H1 (cell line): ENCODE measurements around the gene DNAI1. TPM values are rescaled to one million over a fixed set of nuclear protein-coding genes. Genes with fewer than 3 reads are reported as not detected.
A peak's percentile ranks its signal among the peaks of the same experiment; 100 is the strongest.

Experiments
- CTCF ChIA-PET: fragments of 300-600 bp; sonication (Branson Sonifier 250); formaldehyde crosslinking; loops from one replicate; lab custom pipeline; 2021; ENCODE audit not compliant: partially characterized antibody; lab: Charles Lee
- POLR2A ChIA-PET: fragments of 300-600 bp; sonication (Branson Sonifier 250); formaldehyde crosslinking; loops from one replicate; lab custom pipeline; 2021; ENCODE audit warnings: inconsistent platforms; ENCODE audit not compliant: partially characterized antibody; lab: Charles Lee
- DNase-seq, 2 experiments: peaks; one replicate each; pipeline versions ENCODE4 v3.0.0 to v3.0.0-alpha.2; 2010 to 2022; ENCODE audit warnings: low spot score in 2 of 2, low read depth in 1 of 2, mixed read lengths in 1 of 2
- FAIRE-seq: peaks from 2 replicates; lab custom pipeline; 2011; peaks lifted over from hg19 to GRCh38; lab: Jason Lieb, UNC
- H2AFZ ChIP-seq: 2 replicates; pipeline ENCODE4 v1.8.1; 2012; ENCODE audit warnings: low read length, inconsistent platforms
- H2AK5ac ChIP-seq: 2 replicates; pipeline ENCODE4 v1.6.1; 2013; ENCODE audit warnings: low read depth, low read length
- H2BK120ac ChIP-seq: replicated peaks from 2 replicates; pipeline ENCODE3; 2013; ENCODE audit warnings: low read depth, low read length, inconsistent platforms
- H2BK12ac ChIP-seq: 2 replicates; pipeline ENCODE4 v1.6.1; 2013; ENCODE audit warnings: low read depth, low read length
- H2BK15ac ChIP-seq: 2 replicates; pipeline ENCODE4 v1.6.1; 2013; ENCODE audit warnings: low read length
- H2BK20ac ChIP-seq: 2 replicates; pipeline ENCODE4 v1.6.1; 2013; ENCODE audit warnings: low read length
- H2BK5ac ChIP-seq: 2 replicates; pipeline ENCODE4 v1.6.1; 2013; ENCODE audit warnings: low read depth, low read length
- H3K14ac ChIP-seq: 2 replicates; pipeline ENCODE4 v1.6.1; 2013; ENCODE audit warnings: inconsistent platforms; ENCODE audit not compliant: insufficient read length
- H3K18ac ChIP-seq: 2 replicates; pipeline ENCODE4 v1.6.1; 2013; ENCODE audit warnings: low read length; ENCODE audit errors: extremely low read depth
- H3K23ac ChIP-seq: 2 replicates; pipeline ENCODE4 v1.6.1; 2013; ENCODE audit warnings: inconsistent platforms; ENCODE audit not compliant: insufficient read length
- H3K23me2 ChIP-seq: 2 replicates; pipeline ENCODE4 v1.6.1; 2013; ENCODE audit warnings: low read depth, low read length
- H3K27ac ChIP-seq: 2 replicates; pipeline ENCODE4 v1.6.1; 2011; ENCODE audit warnings: low read depth, low read length, inconsistent platforms
- H3K27me3 ChIP-seq, 4 experiments: replicated peaks in 1 of 4; 1 replicate in 1 of 4; 2 replicates in 3 of 4; pipeline versions ENCODE4 v1.6.1 to v1.8.1; 2011 to 2013; ENCODE audit warnings: low read length in 3 of 4, mild to moderate bottlenecking in 3 of 4, inconsistent platforms in 2 of 4, mixed read lengths in 2 of 4, moderate library complexity in 1 of 4; ENCODE audit not compliant: control insufficient read depth in 3 of 4, insufficient read depth in 3 of 4; ENCODE audit errors: extremely low read depth in 1 of 4
- H3K36me3 ChIP-seq, 4 experiments: 2 replicates each; pipeline versions ENCODE4 v1.6.1 to v1.8.1; 2011 to 2013; ENCODE audit warnings: mild to moderate bottlenecking in 4 of 4, low read length in 3 of 4, moderate library complexity in 2 of 4, control low read depth in 1 of 4, inconsistent platforms in 1 of 4; ENCODE audit not compliant: insufficient read depth in 4 of 4, control insufficient read depth in 2 of 4
- H3K4ac ChIP-seq: replicated peaks from 2 replicates; pipeline ENCODE3; 2013; ENCODE audit warnings: low read length, low read depth, mixed read lengths, inconsistent platforms; ENCODE audit not compliant: insufficient read length
- H3K4me1 ChIP-seq, 4 experiments: replicated peaks in 1 of 4; 1 replicate in 1 of 4; 2 replicates in 3 of 4; pipeline versions ENCODE4 v1.6.1 to v1.8.1; 2011 to 2013; ENCODE audit warnings: low read length in 3 of 4, inconsistent platforms in 2 of 4, mixed read lengths in 1 of 4; ENCODE audit not compliant: insufficient read depth in 4 of 4, control insufficient read depth in 3 of 4
- H3K4me2 ChIP-seq, 2 experiments: 2 replicates each; pipeline versions ENCODE4 v1.6.1 to v1.8.1; 2011 to 2013; ENCODE audit warnings: low read depth in 2 of 2, low read length in 2 of 2, control low read depth in 1 of 2, inconsistent platforms in 1 of 2, mild to moderate bottlenecking in 1 of 2; ENCODE audit not compliant: insufficient read depth in 1 of 2
- H3K4me3 ChIP-seq, 4 experiments: fragments of 200-600, 300-600 bp in 1 of 4; sonication (generic), shearing (Covaris generic), sonication (Bioruptor Twin) in 1 of 4; 2 replicates each; pipeline versions ENCODE4 v1.5.1 to v1.8.1; 2011 to 2016; ENCODE audit warnings: low read length in 4 of 4, low read depth in 3 of 4, control low read depth in 2 of 4, inconsistent platforms in 2 of 4, mild to moderate bottlenecking in 2 of 4, mixed read lengths in 1 of 4, moderate library complexity in 1 of 4; ENCODE audit not compliant: insufficient read depth in 2 of 4; ENCODE audit errors: extremely low read depth in 1 of 4
- H3K56ac ChIP-seq: replicated peaks from 2 replicates; pipeline ENCODE3; 2013; ENCODE audit warnings: low read depth, mild to moderate bottlenecking, mixed read lengths, low read length, inconsistent platforms; ENCODE audit not compliant: insufficient read length
- H3K79me1 ChIP-seq: 2 replicates; pipeline ENCODE4 v1.6.1; 2013; ENCODE audit warnings: low read depth, low read length, control low read depth
- H3K79me2 ChIP-seq, 2 experiments: 2 replicates each; pipeline versions ENCODE4 v1.6.1 to v1.8.1; 2012 to 2013; ENCODE audit warnings: low read length in 2 of 2, mild to moderate bottlenecking in 2 of 2, inconsistent platforms in 1 of 2; ENCODE audit not compliant: insufficient read depth in 2 of 2, control insufficient read depth in 1 of 2
- H3K9ac ChIP-seq, 4 experiments: replicated peaks in 1 of 4; 1 replicate in 1 of 4; 2 replicates in 3 of 4; pipeline versions ENCODE4 v1.6.1 to v1.8.1; 2011 to 2013; ENCODE audit warnings: low read depth in 3 of 4, low read length in 3 of 4, control low read depth in 2 of 4, mild to moderate bottlenecking in 2 of 4, moderate library complexity in 2 of 4, inconsistent platforms in 1 of 4; ENCODE audit errors: extremely low read depth in 1 of 4
- H3K9me3 ChIP-seq, 2 experiments: 2 replicates each; pipeline versions ENCODE4 v1.6.1 to v1.8.1; 2012 to 2013; ENCODE audit warnings: mild to moderate bottlenecking in 2 of 2, moderate library complexity in 2 of 2, control low read depth in 1 of 2, inconsistent platforms in 1 of 2, low read depth in 1 of 2, low read length in 1 of 2, mixed read lengths in 1 of 2; ENCODE audit not compliant: insufficient read depth in 2 of 2
- H4K20me1 ChIP-seq, 2 experiments: replicated peaks in 1 of 2; 2 replicates each; pipeline versions ENCODE3 to v1.8.1; 2011 to 2013; ENCODE audit warnings: inconsistent platforms in 2 of 2, low read length in 2 of 2, mild to moderate bottlenecking in 1 of 2; ENCODE audit not compliant: insufficient read depth in 2 of 2, control insufficient read depth in 1 of 2
- H4K5ac ChIP-seq: 2 replicates; pipeline ENCODE4 v1.6.1; 2013; ENCODE audit warnings: low read length, low read depth, mixed read lengths, inconsistent platforms; ENCODE audit not compliant: insufficient read length
- H4K8ac ChIP-seq: 2 replicates; pipeline ENCODE4 v1.8.0; 2013; ENCODE audit warnings: mild to moderate bottlenecking, moderate library complexity, low read length, inconsistent platforms; ENCODE audit not compliant: insufficient read depth; ENCODE audit errors: extremely low read depth
- H4K91ac ChIP-seq: replicated peaks from 2 replicates; pipeline ENCODE3; 2013; ENCODE audit warnings: low read length, mixed read lengths, inconsistent platforms; ENCODE audit not compliant: insufficient read length
- BACH1 ChIP-seq: IDR thresholded peaks from 2 replicates; pipeline ENCODE4 v1.6.1; 2012; ENCODE audit warnings: low read length, improper control_type of control experiment
- CTBP2 ChIP-seq: IDR thresholded peaks from 2 replicates; pipeline ENCODE4 v1.7.0; 2011; ENCODE audit warnings: borderline replicate concordance, mild to moderate bottlenecking, moderate library complexity, mixed read lengths, low read length; ENCODE audit not compliant: insufficient read depth, insufficient read length
- E2F6 ChIP-seq: IDR thresholded peaks from 2 replicates; pipeline ENCODE4 v1.6.1; 2012; ENCODE audit warnings: inconsistent platforms
- EP300 ChIP-seq, 2 experiments: IDR thresholded peaks; 1 replicate in 1 of 2; 2 replicates in 1 of 2; pipeline ENCODE4 v1.6.1; 2011 to 2012; ENCODE audit warnings: low read depth in 2 of 2, low read length in 2 of 2, mild to moderate bottlenecking in 2 of 2, borderline replicate concordance in 1 of 2, inconsistent platforms in 1 of 2, moderate library complexity in 1 of 2
- EZH2 ChIP-seq: fragments of 200-600 bp; sonication (generic); IDR thresholded peaks from 2 replicates; pipeline ENCODE4 v1.7.1; 2012; ENCODE audit warnings: low read depth, mild to moderate bottlenecking, moderate library complexity, low read length, inconsistent platforms; ENCODE audit not compliant: severe bottlenecking
- NANOG ChIP-seq: IDR thresholded peaks from 2 replicates; pipeline ENCODE4 v1.6.1; 2011; ENCODE audit warnings: low read length, low read depth, mild to moderate bottlenecking, inconsistent platforms; ENCODE audit not compliant: insufficient read depth, poor library complexity, severe bottlenecking
- POLR2AphosphoS5 ChIP-seq: IDR thresholded peaks from 2 replicates; pipeline ENCODE4 v1.6.1; 2011; ENCODE audit warnings: low read depth, low read length
- RNF2 ChIP-seq: fragments of 200-900, 300-1000 bp; sonication (generic); IDR thresholded peaks from 2 replicates; pipeline ENCODE4 v1.7.1; 2016; ENCODE audit warnings: borderline replicate concordance, low read depth, mild to moderate bottlenecking, antibody characterized with exemption, low read length; ENCODE audit not compliant: poor library complexity, severe bottlenecking; ENCODE audit errors: missing control alignments
- SP1 ChIP-seq: IDR thresholded peaks from 2 replicates; pipeline ENCODE4 v1.6.1; 2011; ENCODE audit warnings: low read depth, low read length
- TAF1 ChIP-seq: IDR thresholded peaks from 2 replicates; pipeline ENCODE4 v1.6.1; 2011; ENCODE audit warnings: mild to moderate bottlenecking, low read depth, low read length
- TAF7 ChIP-seq: optimal IDR thresholded peaks from 2 replicates; pipeline ENCODE3; 2011; ENCODE audit warnings: low read depth, mild to moderate bottlenecking, inconsistent platforms, low read length, moderate library complexity, borderline replicate concordance
- WGBS, 2 experiments: shearing (Covaris generic) in 1 of 2; methylation state at CpG; one replicate each; pipeline versions ENCODE4 v1.1.6 to v1.1.7; 2013 to 2015; ENCODE audit warnings: low lambda C conversion rate in 2 of 2, mixed read lengths in 2 of 2, inconsistent platforms in 1 of 2, low coverage in 1 of 2, missing lambda C conversion rate in 1 of 2; ENCODE audit not compliant: insufficient replicate concordance in 2 of 2, insufficient coverage in 1 of 2, insufficient read length in 1 of 2; ENCODE audit errors: extremely low coverage in 1 of 2, missing lambda C conversion rate in 1 of 2; 5-methylcytosine and 5-hydroxymethylcytosine counted together
- polyA plus RNA-seq, 7 experiments: library from polyadenylated mRNA; depleted of rRNA in 3 of 7; stranded (reverse) in 5 of 7; unstranded in 2 of 7; fragments of >200 nt in 5 of 7; fragments of 200-250 nt in 2 of 7; gene quantifications; 1 replicate in 5 of 7; 2 replicates in 1 of 7; 4 replicates in 1 of 7; pipeline versions ENCODE4 v1.2.1 to v1.2.3, GENCODE V29; 2011 to 2013; ENCODE audit warnings: missing spikeins in 2 of 7, mixed read lengths in 2 of 7
- total RNA-seq: library from RNA; stranded (reverse); fragmentation: NEBNext Ultra II Directional; extraction: Animal tissue kit (Norgen Biotek cat#: 25700); gene quantifications from 2 replicates; pipeline ENCODE4 v1.2.1, GENCODE V29; 2021

Gene DNAI1
- total and polyA plus RNA-seq, 2 of the 8 experiments (the other 6 are each of a cell fraction or from before 2014, with no cell fraction given) = 0.37 to 0.54 TPM

GRCh38 chr9:34456746-34457145 is 1.9 kb upstream of the DNAI1 start:
- Histone ChIP-seq H3K4ac (no peak overlapping the region), H2BK5ac (no peak overlapping the region; the same call in 1 of the 2 replicates), H3K14ac (no peak overlapping the region), H3K4me1 (peaks cover 2 to 12% (median 6%) of the 10 kb centered on the region in 4 experiments), H2AK5ac (no peak overlapping the region), H4K8ac (peak overlapping the region; percentile 81; the same call in 1 of the 2 replicates), H3K79me2 (no peaks in the 10 kb centered on the region), H3K9ac (peak overlapping the region in 3 of 4 experiments; percentile 26 to 49 (median 42); a peak in 4 of 7 replicates), H4K20me1 (peaks cover 1 to 2% of the 10 kb centered on the region in 2 experiments), H3K9me3 (no peaks in the 10 kb centered on the region), H3K23me2 (peaks cover 17% of the 10 kb centered on the region), H3K27ac (no peak overlapping the region), H4K5ac (no peak overlapping the region), H3K79me1 (no peaks in the 10 kb centered on the region; the same call in 1 of the 2 replicates), H2BK20ac (peak overlapping the region; percentile 82; the same call in 1 of the 2 replicates), H3K4me3 (peak overlapping the region; percentile 52 to 87 (median 84)), H2BK15ac (no peak overlapping the region), H3K23ac (no peak overlapping the region), H3K56ac (no peak overlapping the region), H4K91ac (no peak overlapping the region), H2BK12ac (peak overlapping the region; percentile 50; the same call in 1 of the 2 replicates), H2BK120ac (no peak overlapping the region), H3K27me3 (peaks cover 0 to 12% (median 7%) of the 10 kb centered on the region in 4 experiments; a peak in 4 of 7 replicates), H3K18ac (0 out of 2 replicates have a peak overlapping the region, but pooled peaks have one; percentile 10), H3K36me3 (no peaks in the 10 kb centered on the region), H3K4me2 (peak overlapping the region; percentile 78 to 98), H2AFZ (peak overlapping the region; percentile 87)
- 74% methylated on average over 4 of the region's 4 CpGs; no CpG with 5 or more reads in 1 of the 2 experiments for WGBS, 2 experiments
- FAIRE-seq (no peak), DNase-seq (no peak)
- ChIA-PET CTCF (interaction anchor here (0.6 to 13.0 kb wide), 18 partner anchors 9 to 178 kb away, joined by 3 to 73 read pairs (median 4); no protein-coding TSS in a partner anchor), POLR2A (interaction anchor here (0.9 to 2.3 kb wide), 6 partner anchors 10 to 136 kb away, joined by 3 to 6 read pairs (median 3); no protein-coding TSS in a partner anchor)
- TF ChIP-seq CTBP2 = no peak
- no peak for TF ChIP-seq TAF7
- TF ChIP-seq E2F6 = no peak
- TF ChIP-seq EP300 (IDR thresholded peaks at IDR 0.05; ENCODE audit: borderline replicate concordance in 1 of 2, low read depth in 2 of 2, low read length in 2 of 2) = no peak
- TF ChIP-seq POLR2AphosphoS5 = no peak
- TF ChIP-seq EZH2 = no peak
- TF ChIP-seq NANOG = no peak
- no peak for TF ChIP-seq SP1
- TF ChIP-seq RNF2 = no peak
- no peak for TF ChIP-seq TAF1
- TF ChIP-seq BACH1 = no peak
